ENCODE data around the gene HOXA10.

Gene HOXA10

DNA sequence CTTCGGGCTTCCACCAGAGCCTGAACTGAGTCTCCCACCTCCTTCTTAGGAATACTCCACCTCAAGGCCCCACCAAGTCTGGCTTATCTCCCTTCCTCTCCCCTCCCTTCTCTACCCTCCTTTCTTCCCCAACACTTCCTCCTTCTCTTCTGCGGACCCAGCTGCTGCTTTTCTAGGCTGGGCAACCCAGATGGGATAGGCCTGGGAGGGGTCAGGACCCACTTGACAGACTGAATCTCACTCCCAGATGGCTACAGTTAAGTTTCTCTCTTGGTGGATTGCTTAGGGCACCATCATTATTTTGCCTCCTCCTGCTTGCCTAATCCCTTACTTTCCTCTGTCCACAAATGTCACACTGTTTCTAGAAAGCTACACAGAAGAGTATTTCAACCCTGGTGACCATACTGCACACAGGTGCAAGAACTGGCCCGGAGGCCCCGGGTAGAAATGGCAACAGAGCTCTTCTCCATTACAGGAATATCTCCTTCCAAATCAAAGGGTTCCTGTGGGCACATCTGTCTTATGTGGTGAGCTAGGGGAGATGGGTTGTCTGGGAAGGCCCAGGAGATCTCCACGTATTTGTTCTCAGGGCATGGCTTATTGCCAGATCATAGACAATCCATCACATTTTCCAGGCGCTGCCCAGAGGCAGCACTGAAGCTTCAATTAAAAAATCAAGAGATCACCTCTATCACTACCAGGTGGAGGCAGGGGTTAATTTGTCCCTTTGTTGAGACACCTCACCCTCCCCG lies 16.1 kb upstream of the HOXA10 start:
- DNase-seq: no peak

DNA sequence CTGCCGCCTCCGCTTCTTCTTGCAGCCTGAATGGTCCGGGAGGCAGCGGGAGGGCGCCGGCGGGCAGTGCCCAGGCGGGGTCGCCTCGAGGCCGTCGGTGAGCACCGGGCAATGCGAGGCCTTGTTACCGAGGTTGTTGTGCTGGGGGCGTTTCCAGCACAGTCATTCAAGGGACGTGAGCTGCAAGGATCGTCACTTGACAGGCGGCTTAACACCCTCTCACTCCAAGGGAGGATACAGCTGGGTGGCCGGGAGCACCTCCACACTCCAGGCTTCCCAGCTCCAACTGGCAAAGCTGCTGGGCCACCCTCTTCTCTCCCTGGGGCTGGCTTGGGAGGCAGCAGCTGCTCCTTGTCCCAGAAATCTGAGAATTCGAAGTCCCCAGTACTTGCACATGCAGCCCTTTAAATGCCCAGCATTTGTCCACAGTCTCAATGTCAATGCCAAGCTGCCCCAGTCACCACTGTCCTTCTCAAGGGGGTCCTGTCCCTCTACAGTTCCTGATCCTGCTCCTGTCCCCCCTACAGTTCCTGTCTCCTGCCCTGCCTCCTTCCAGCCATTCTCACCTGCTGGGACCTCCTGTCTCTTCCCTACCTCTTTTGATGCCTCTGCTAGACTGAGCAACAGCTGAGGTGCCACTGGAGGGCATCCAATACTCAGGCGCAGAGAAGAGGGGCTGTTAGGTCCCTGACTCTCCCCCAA lies 15.3 kb upstream of the HOXA10 start:
- no peak for DNase-seq

DNA sequence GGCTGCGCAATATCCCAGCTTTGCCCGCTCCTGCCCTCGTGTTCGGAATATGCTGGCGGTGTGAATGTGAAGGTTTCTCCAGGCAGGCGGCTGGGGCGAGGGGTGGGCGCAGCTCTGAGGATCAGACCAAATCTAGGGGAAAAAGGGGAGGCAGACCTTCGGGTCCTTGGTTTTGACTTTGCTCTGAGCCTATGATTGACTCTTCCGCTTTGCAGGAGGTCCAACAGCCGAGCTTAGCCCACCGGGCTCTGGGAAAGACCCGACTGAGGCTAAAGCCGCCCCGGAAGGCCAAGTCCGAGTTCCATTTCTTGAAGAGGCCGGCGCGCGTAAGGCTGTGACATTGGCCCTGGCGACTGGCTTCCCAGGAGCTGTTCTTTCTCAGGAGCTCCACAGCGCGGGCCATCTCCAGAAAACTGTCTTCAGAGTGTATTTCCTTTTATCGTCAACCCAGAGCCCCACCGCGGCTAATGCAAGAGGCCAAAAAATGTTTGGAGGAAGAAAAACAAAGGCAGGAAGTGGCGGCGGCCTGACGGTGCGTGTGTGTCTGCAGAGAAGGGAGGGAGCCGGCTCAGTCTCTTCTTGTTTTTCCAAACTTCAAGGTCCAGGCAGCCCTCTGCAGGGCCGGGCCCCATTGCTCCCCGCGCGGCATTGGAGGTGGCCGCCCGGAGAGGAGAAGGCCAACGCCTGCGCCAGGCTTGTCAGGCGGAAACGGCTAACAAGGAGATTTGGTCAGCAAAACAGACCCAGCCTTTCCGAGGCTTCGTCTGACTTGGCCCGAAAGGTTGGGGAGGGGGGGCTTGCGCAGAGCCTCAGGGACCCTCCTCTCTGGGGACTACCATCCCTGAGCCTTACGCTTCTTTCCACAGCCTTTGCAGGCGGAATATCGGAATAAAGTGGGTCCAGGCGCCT lies 14.5 kb upstream of the HOXA10 start:
- no peak for DNase-seq

DNA sequence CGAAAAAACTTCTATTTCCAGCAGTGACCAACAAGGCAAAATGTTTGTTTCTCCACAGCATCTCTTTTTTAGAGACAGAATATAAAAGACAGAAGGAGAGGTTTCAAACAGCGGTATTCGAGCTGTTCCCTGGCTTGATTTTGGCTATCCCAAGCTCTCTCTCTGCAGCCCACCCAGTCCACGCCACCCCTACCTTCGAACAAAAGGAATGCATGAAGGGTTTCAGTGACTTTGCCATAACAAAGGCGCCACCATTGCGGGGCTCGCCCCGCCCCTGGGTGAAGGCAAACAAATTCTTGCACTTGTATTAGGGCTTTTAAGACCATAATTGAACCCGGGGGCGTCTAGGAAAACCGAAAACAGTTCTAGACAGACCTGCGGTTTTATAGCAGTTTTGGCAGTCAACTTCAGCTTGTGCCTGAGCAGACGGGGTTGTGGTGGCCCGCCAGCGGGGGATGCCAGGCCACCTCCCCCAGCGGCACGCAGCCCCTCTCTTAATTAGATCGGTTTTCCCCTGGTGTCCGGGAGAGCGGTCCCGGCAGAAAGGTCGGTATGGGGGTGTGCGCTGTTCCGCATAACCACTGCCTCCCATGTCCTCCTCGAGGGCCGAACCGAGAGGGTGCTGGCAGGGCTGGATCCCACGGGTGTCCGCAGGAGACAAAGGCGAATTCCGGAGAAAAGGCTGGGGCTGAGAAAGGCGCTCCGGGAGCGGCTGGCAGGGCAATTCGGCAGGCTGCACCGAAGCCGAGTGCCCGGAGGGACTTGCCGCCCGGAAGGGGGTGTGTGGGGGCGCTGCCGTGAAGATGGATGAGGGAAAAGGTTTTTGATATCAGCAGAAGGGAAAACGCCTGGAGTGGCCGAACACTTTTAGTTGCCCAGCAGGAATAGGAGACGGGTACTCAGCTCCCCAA lies 13.6 kb upstream of the HOXA10 start:
- no peak for DNase-seq

DNA sequence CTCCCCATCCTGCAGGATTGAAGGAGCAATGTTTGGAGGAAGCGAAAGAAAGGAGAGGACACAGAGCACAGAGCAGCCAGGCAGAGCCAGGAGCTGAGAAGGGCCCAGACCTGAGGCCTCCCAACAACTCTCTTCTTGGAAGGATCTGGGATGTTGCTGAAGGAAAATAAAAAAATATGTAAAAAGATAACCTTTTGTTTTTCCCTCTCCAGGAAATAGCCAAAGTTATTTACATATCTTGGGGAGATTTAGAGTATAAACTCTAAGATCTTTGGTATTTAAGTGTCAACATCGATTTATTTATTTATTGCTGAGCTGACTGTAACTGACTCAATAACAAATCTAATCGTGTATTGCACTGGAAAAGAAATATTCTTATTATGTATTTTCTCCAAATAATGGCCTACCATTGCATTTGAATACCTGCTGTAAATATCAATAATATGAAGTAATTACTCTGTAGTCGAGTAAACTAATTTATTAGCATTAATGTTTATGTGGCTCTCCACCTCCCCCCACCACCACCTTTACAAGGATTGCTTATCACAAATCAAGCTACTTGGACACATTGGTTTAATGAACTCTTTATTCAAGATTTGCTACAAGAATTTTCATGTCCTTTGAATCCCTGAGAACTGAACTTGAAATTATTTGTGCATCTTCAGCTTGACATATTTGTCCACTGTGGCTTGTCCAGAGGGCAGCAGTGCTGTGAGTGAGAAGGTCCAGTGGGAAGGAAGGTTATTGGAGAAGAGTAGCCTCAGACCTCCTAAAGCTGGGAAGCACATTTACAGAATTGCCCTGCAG lies 12.8 kb upstream of the HOXA10 start:
- no peak for DNase-seq

DNA sequence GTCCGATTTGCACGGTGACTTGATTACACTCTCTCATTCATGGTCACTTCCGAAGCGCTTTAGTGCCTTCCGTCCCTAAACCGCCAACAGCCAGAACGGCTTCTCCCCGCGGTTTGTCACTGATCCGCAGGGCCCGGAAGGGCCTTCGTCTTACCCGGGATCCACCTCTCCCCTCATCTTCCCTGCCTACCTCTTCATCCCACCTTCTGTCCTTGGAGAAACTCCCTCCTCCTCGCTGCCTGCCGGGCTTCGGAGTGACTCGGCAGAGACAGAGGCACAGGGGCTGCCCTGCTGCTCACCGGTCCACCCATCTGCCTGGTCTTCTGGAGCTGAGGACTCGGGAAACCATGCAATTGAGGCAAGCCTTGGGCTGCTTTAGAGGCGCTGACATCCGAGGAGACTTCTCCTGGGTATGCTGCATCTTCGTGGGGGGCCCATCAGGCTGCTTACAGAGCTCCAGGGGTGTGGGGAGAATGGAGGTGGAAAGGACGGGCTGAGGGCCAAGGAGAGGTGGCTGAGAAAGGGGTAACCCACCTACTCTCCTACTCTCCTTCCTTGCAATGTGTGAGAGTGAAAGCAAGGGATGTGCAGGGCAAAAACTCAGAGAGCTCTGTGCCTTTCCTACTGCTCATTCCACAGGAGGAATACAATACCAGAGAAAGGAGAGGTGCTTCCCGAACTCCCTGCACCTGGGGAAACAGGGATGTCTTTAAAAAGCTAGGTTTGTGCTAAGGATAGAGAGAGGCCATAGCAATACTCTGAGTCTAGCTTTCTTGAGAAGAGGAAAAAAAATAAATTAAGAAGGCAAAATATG lies 11.9 kb upstream of the HOXA10 start:
- no peak for DNase-seq

DNA sequence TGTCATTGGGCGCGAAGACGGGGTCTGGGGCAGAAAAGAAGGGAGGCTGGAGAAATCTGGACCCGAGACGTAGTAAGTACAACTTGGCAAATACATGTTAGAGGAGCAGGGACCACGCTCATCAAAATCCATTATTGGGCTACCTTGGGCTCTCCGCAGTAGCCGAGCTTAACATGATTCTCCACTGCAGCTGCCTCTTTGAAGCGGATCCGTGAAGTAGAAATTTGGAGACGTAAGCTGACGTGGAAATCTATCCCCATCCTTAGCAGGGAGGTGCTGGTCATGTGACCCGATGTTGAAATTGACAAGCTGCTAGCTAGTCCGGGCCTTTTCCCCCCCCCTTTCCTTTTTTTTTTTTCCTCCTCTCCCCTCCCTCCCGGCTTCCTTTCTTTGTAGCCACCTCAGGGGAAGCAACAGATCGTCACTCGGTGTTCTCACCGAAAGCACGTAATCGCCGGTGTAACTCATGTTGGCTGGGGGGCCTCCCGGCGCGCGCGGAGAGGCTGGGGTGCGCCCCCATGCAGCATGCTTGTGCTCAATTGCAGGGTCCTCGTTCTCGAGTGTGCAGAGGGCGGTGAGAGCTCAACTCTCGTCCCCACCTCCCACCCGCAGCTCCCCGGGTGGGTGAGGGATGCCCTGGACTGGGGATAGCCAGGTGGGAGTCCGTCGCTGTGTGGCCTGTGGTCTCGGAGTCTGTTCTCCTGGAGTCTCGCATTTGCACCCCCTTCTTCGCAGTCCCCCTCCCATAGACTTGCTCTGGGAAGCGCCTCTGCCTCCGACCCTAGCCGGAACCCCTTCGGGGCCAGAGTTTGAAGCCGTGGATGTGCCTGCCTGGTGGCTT lies 11.1 kb upstream of the HOXA10 start, which contains the start of gene HOXA11:
TSS of gene HOXA11 (minus strand) at position 220 of the 841 bp plus-strand sequence. CDS start at position 132, 88 bp downstream.
- DNase-seq: no peak

DNA sequence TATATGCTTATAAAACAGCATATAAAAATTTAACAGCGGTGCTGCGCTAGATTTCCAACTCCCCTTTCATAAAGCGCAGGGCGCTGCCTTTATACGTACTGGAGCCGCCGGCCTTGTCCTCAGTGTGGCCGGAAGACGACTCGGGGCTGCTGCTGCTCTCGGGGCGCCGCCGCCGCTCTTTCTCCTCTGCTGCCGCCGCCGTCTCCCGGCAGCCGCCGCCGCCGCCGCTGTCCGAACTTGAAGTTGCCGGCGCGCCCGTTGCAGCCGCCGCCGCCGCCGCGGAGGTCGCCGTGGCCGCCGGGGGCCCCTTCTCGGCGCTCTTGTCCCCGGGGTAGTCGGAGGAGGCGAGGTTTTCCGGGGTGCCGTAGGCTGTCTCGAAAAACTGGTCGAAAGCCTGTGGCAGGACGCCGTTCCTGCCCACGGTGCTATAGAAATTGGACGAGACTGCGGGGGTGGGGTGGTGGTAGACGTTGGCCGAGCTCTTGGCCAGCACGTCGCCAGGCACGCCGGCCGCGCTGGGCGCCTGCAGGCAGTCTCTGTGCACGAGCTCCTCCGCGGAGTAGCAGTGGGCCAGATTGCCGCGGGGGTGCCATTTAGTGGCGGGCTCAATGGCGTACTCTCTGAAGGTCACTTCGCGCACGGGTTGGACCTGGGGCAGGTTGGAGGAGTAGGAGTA lies 10.4 kb upstream of the HOXA10 start:
- DNase-seq: no peak

DNA sequence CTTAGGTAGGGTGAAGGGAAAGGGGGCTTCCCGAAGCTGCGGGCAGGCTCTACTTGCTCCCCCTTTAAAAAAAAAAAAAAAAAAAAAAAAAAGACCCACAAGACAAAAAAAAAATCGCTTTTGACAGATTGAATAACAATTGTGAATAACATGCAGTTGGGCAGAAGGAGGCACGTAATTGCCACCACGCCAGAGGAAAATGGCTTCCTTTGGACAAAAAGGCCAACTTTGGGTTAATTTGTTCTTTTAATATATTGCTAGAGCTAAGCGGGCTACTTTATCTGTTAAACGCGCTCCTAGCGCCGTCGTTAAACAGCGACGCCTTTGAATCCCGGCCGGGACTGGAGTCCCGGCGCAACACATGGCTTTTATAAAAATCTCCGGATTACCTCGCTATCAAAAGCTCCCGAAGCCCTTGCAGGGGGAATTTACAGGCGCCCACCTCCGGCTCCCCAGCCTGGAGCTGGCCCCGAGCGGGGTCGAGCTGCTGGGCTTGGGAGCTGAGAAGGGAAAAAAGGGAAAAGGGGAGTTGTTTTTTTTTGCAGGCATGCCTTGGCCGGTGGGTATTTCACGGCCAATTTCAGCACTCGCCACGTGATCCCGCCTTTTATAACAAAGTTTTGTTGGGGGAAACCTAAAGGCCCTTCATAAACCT lies 9.7 kb upstream of the HOXA10 start:
- DNase-seq: no peak

DNA sequence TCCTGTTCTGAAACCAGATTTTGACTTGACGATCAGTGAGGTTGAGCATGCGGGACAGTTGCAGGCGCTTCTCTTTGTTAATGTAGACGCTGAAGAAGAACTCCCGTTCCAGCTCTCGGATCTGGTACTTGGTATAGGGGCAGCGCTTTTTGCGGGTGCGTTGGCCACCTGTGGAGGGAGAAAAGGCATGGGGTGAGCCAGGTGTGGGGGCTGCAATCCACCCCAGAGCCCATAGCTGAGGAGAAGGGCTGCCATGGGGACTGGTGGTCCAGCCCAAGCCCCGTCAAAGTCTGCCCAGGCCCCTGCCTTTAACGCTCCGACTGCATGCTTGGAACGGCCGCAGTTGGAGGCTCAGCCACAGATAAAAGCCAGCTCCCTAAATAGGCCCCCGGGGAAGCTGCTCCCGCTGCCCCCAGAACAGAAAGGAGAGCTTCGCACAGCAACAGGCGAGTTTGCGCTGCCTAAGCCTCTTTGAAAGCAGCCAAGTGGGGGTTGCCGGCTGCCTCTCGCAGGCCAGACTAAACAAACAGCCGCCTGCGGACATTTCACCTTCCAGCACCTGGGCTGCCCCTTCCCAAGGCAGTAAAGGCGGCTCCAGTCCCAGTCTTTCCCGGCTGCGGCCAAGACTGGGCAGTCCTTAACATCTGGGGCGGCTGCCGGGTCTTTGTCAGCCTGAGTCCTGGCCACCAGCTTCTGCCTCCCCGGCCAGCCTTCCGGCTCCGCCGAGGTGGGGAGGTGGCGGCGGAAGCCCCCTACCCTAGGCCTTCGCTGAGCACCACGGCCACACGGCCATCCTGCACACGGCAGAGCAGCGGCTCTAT lies 9.0 kb upstream of the HOXA10 start:
- DNase-seq: no peak

DNA sequence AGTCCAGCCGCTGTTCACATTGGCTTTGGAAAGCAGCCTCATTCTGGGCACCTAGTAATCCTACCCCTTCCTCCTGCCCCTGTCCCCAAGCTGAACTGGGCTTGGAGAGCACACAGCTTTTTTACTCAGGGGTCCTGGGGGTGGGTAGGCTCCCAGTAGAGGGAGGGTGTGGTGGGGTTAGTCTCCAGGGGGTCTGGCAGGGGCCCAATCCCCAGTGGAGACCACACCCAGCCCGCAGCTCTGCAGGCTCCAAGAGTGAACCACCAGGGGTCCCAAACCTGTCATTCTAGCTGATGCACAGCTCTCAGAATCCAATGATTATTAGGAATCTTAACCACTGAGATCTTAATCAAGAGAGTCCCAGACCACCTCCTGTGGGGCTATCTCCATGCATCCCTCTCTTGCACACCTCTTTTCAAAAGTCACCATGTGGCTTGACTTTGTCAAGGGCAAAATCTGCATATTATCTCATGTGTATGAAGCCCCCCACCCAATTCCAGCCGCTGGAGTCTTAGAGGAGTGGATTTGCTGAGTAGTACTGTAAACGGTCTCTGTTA lies 8.2 kb upstream of the HOXA10 start:
- DNase-seq: no peak

DNA sequence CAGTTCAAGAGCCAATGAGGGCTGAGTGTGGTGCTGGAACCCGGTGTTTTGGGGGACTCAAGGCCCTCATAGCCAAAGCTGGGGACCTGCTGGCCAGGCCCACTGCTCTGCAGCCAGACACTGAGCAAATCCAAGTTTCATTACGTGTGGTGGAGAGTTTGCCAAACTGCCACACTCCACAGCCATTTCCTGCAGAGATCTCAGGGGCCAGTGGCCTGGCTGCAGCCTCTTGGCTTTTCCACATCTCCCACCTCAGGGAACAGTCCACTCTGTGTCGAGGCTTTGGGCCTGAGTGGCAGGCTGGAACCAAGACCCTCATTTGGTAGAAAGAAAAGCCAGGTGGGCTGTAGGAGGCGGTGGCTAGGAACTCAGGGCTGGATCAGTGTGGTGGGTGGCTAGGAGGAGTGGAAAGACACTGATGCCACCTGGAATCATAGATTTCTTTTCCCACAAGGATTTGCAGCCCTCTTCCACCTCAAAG lies 7.7 kb upstream of the HOXA10 start:
- no peak for DNase-seq

DNA sequence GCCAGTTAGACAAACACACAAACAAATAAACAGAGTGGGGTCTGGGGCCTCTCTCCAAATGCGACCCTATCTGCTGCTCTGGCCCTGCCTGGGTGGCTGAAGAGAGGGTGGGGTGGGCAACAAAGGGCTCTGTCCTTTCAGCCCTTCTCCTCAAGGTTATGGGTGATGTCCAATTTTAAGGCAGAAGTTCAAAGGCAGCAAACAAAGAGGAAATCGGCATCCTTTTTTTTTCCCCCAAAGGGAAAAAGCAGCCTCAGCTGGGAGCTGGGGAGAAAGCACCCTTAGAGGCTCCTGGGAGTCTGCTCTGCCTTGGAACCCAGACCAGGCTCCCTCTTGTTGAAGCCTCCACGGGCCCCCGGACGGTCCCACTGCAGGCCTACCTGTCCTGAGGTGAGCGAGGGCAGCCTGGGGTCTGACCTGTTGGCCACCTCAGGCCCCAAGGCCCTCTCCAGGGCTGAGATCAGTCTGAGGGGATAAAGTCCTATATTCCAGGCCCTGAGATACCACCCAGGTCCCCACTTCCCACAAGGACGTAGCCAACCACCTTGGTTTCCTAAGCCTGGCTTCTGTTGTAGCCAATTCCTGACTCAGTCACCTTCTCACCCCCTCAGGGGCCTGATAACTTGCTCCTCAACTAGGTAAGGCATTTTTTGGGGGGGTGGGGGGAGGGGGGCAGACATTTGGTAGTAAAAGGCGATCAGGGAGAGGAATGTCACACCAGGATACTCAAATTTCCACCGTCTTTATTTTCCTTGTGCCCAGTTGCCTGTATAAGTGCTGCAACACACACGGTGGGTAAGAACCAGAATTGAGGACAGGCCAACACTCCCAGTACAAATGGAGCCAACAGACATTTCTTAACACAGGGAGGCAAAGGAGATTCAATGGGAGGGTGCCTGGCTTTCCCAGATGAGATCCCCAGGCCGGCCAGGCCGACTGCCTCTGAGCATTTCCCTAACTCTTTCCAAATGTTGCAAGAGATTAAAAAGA lies 6.6 kb upstream of the HOXA10 start:
- no peak for DNase-seq

DNA sequence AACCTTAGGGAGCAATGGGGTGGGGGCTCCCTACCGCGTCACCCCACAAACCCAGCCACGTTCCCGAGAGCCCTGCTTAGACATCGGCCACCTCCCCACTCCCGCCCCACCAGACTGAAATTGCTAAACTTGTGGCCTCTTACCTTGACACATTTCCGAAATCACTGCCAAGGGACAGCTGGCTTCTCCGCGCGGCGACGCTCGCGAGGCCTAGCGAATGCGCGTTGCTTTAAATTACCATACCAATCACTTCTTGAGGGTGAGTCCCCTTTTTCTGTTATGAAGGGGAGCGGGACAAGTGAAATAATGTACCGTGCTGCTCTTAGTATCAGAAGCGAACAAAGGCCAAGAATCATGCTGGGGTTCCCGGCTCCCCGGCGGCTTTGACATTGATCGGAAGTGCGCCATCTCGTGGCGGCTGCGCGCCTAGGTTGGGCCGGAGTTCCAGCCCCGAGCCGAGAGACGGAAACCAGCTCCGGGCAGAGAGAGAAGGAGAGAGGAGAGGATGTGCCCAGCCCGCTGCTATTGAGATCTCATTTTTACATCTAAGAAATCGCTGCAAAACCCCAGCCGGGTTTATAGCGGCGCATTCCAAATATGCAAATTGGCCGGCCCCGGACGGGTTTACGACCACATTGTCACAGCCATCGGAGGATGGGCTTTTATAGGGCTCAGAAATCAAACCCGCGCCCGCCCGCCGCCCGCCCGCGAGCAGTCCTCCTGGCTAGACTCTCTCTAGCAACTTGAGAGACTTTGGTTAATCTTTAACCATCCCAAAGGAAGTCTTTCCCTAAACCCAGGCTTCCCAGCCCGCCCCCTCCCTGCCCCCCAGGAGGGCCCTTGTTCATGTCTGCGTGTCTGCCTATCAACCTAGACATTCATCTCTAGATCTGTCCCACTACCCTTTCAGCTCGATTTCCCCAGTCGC lies 5.6 kb upstream of the HOXA10 start:
- DNase-seq: peak; percentile 53

DNA sequence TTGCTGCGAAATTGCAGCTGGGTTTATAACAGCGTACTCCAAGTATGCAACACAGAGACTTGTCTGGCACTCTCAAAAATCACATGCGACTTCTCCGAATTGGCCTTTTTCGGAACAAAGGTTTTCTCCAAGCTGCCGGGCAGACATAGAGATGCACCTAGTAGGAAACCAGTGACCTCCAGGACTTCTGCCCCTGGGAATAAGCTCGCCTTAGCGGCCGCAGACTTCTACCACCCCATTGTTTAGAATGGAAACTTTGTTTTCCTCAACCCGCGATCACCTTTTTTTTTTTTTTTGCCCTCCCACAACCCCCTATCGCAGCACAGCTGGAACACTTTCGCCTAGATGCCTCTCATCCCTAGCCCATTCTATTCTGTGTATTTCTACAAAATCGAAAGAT lies 4.9 kb upstream of the HOXA10 start:
- DNase-seq: no peak
